ENCODE results near the gene APC.

GRCh38 chr5:112795944-112796678 lies 58.4 kb downstream of the APC start:
- no peak for TF ChIP-seq GATA2 (IDR thresholded peaks at IDR 0.05; ENCODE audit: insufficient read depth, insufficient read length, low read depth, low read length)
- TF ChIP-seq MAX (IDR thresholded peaks at IDR 0.05; ENCODE audit: insufficient read depth, insufficient read length): no peak
- TF ChIP-seq JUN (IDR thresholded peaks at IDR 0.05; ENCODE audit: borderline replicate concordance, insufficient read depth, insufficient read length, low read depth): no peak
- no peak for TF ChIP-seq CTCF (IDR thresholded peaks at IDR 0.05; ENCODE audit: extremely low read depth in 1 of 2, insufficient read depth in 1 of 2, low read depth in 1 of 2, low read length in 2 of 2)

Measured in endothelial cell of umbilical vein (primary cell).